Stimulated activated CD8-positive, alpha-beta memory T cell treated with anti-CD3 and anti-CD28 coated beads, Interleukin-12 subunit alpha, Interleukin-12 subunit beta, amount 100 ng/mL, for 24 hours (primary cell): ENCODE data around the gene ANTKMT.
"Not testable (repeated sequence)": the region's sequence is repeated elsewhere in the genome, so short reads cannot be mapped to it uniquely, and the experiment has no call there.

Experiments
- DNase-seq: peaks from one replicate; pipeline ENCODE4 v3.0.0-alpha.2; 2020; ENCODE audit errors: extremely low read depth

The ANTKMT gene

GRCh38 chr16:743794-744500 is 23.0 kb downstream of the ANTKMT start:
- no peak for DNase-seq

GRCh38 chr16:745739-746138 is 24.8 kb downstream of the ANTKMT start:
- no peak for DNase-seq

- DNase-seq = no peak
These were observed 25.7 kb downstream of the ANTKMT start for GRCh38 chr16:746637-747036.

DNA sequence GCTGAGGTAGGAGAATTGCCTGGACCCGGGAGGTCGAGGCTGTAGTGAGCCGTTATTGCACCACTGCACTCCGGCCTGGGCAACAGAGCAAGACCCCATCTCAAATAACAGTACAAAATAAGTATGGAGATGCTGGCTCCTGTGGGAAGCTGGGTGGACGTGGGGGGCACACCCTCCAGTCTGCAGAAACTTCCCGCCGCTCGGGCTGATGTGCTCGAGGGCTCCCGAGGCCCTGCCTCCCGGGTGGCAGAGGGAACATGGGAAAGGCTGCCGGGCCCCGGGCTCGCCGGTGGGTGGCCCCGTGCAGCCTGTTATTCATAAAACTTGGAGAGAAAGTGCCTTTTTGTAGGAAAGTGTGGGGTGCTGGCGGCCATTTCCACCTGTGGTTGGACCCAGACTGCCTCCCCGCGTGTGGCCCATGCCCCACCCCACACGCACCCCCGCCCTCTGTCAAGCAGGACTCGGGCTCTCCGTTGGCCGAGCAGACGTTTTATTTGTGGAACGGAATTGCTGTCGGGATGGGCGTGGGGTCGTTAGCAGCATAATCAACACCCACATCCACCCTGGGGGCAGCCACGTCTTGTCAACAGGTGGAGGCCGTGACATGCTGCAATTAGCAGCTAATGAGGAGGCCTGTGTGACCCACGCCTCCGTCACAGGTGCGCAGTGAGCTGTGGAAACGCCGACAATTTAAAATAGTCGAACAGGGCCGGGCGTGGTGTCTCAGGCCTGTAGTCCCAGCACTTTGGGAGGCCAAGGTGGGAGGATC is 27.2 kb downstream of the ANTKMT start:
- DNase-seq = no peak

DNA sequence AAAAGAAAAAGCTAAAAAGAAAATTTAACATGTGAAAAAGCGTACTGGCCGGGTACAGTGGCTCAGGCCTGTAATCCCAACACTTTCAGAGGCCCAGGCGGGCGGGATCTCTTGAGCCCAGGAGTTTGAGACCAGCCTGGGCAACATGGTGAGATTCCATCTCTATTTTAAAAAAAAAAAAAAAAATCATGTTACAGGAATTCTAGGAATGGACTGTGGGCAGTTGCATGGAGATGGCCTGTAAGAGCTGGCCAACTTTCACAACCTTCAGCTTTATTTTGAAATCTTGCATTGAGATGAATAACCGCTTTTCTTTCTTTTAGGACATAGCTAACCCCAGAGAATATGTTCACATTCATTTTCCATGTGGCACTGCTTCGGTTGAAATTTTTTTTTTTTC is 28.1 kb downstream of the ANTKMT start:
- DNase-seq = no peak

DNA sequence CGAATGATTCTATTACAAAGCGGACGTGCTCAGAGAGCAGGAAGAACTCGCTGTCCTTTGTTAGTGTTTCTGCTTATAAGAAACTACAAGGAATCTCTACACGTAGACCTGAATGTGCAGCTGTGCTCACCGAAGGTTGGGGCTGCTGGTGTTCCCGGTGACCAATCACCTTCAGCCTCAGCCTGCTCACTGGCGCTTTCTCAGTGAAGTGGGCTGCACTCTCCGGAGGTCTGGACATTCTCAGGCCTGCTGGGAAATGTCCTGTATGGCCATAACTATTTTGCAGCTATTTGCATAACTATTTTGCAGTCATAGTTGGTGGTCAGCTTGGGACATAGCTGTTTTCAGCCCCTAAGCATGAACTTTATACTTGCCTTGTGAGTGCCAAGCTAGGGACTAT is 29.5 kb downstream of the ANTKMT start:
- no peak for DNase-seq

DNA sequence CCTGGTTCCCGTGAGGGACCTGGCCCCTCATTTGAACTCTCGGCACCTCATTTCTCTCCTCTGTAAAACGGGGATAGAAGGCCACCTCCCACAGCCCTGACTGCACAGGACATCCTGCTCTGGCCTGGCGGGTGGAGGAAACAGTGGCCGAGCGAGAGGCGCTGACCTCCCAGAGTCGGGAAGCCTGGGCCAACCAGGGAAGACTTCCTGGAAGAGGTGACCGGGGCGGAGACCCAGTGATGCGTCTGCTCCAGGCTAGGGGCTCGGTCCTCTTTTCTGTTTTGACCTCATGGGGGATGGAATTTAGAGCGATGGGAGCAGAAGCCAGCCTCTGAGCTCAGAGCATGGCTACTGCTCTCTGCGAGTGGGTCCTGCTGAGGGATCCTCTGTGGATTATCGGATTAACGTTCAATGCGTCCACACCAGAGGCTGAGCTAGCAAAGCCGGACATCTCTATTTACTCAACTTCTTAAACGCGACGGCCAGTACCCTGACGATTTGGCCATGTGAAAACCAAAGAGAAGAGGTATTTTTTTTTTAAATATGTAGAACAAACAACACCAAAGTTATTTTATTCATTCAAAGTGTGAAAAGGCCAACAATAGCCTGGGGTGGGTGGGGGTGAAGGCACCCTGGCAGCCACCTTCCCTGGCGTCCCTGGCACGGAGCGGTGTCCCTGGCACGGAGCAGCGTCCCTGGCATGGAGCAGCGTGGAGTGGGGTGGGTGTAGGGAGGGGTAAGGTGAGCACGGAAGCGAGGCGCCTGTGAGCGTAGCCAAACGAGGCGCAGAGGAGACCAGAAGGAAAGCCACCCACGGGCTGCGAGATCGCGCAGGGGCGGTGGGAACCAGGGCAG is 30.4 kb downstream of the ANTKMT start:
- no peak for DNase-seq

GRCh38 chr16:752007-752312 is 31.0 kb downstream of the ANTKMT start:
- no peak for DNase-seq

- not testable (repeated sequence) for DNase-seq
These were observed 33.2 kb downstream of the ANTKMT start for GRCh38 chr16:754121-754607.

GRCh38 chr16:754656-755055 is 33.7 kb downstream of the ANTKMT start:
- DNase-seq = no peak

GRCh38 chr16:756428-756827 is 35.5 kb downstream of the ANTKMT start:
- no peak for DNase-seq

DNA sequence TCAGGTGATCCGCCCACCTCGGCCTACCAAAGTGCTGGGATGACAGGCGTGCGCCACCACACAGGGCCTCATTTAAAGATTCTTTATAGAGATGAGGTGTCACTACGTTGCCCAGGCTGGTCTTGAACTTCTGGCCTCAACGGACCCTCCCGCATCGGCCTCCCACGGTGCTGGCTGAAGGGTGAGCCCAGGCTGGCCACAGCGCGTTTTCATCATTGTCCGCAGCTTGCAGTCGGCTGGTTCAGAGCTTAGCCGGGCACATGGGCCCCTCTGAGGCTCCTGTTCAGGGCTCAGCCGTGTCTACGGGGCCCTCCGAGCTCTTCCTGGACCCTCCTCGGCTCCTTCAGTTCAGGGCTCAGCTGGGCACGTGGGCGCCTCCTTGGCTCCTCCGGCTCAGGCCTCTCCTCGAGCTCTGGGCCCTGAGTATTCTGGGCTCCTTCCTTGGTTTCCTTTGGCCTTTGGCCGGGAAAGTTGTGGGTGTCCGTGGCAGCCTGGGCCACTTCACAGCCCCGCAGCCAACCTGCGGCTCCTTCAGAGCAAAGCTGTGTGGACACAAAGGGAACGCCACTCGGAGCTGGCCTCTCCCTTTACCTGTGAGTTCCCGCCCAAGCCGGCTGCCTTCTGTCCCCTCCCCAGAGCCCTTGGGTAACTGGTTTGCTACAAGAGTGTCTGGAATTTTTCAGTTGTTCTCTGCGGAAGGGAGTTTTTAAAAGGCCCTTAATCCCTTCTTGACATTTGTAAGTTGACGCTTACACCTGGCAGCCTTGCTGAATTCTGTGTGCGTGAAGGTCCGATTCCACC is 38.4 kb downstream of the ANTKMT start:
- no peak for DNase-seq

GRCh38 chr16:760065-760464 is 39.1 kb downstream of the ANTKMT start:
- DNase-seq = no peak

DNA sequence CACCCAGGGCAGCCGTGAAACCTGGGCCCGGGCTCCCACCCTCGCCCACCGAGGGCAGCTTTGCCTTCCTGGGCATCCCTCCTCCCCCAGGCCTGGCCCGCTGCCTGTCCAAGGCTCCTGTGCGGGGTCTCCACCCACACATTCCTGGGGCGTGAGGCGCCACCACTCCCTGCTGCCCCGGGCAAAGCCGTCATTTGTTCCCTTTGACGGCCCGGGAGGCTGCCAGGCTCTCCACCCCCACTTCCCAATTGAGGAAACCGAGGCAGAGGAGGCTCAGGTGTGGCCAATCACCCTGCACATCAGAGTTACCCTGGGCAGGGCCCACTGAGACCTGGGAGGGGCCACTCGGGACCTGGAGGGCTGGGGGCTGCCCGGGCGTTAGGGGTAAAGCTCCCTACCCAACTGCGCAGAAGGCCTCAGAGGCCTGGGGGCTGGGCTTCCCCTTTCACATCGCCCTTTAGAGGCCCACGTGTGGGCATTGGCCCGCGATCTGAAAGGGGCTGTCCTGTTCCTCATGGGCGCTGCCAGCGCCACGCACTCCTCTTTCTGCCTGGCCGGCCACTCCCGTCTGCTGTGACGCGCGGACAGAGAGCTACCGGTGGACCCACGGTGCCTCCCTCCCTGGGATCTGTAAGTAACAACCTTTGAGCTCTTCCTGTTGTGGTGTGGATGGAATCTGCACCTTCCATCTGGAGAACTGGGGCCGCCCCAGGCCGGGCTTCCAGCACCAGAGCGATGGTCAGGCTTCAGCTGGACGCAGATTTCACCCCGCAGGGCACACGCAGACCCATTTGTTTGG is 39.8 kb downstream of the ANTKMT start, which contains the start of gene MSLN:
Gene MSLN, plus strand, starts transcription at position 190 of the 799 bp plus-strand sequence. CDS start 1,947 bp downstream, outside the sequence.
- DNase-seq = no peak

- DNase-seq = no peak
These were observed 40.9 kb downstream of the ANTKMT start for GRCh38 chr16:761625-762513.

GRCh38 chr16:762595-763268 is 41.8 kb downstream of the ANTKMT start:
- DNase-seq = no peak

DNA sequence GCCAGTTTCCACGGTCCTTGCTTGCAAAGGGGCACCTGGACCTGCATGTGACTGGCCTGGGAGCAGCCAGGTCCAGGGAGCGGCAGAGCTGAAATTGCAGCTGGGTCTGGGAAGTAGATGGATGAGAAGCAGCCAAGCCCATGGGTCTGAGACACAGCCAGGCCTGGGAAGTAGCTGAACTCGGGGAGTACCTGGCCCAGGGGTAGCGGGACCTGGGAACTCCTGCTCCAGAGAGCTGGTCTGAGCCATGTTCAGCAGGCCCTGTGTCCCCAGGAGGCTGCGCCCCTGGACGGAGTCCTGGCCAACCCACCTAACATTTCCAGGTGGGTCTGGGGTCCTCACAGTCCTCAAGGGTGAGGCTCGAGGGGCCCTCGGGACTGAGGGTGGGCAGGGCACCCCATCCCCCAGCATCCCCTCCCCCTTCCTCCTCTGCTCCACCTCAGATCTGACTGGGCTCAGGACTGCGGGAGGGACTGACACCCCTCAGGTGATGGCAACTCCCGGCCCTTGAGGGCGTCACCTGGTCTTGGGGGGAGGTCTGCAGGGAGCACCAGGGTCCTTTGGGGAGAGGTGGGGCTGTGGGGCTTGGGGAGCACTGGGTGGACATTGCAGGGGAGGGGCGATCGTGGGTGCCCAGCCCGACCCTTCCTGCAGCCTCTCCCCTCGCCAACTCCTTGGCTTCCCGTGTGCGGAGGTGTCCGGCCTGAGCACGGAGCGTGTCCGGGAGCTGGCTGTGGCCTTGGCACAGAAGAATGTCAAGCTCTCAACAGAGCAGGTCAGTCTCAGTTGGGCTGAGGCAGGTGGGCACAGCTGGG is 42.6 kb downstream of the ANTKMT start:
- DNase-seq = no peak

GRCh38 chr16:764184-764750 is 43.3 kb downstream of the ANTKMT start:
- no peak for DNase-seq
